BJ (cell line): ENCODE results near the gene PTCHD4. TPM values are rescaled to one million over a fixed set of nuclear protein-coding genes. Genes with fewer than 3 reads are reported as not detected.
"Not testable (repeated sequence)": the region's sequence is repeated elsewhere in the genome, so short reads cannot be mapped to it uniquely, and the experiment has no call there.

ENCODE experiments used
- CTCF ChIA-PET: fragments of 350-600 bp; formaldehyde crosslinking; extraction: SDS; loops from one replicate; lab custom pipeline; 2021; ENCODE audit warnings: antibody characterized with exemption, inconsistent platforms; lab: Yijun Ruan, JAX
- POLR2A ChIA-PET: fragments of 300-600 bp; sonication (Branson Sonifier 250); formaldehyde crosslinking; extraction: SDS; loops from one replicate; lab custom pipeline; 2021; ENCODE audit warnings: antibody characterized with exemption; lab: Charles Lee
- DNase-seq: peaks from one replicate; pipeline ENCODE4 v3.0.0-alpha.2; 2011; ENCODE audit warnings: low read depth
- H3K27me3 ChIP-seq: 2 replicates; pipeline ENCODE4 v1.6.0; 2011; ENCODE audit warnings: low read length; ENCODE audit not compliant: control insufficient read depth, insufficient read depth
- H3K36me3 ChIP-seq: 2 replicates; pipeline ENCODE4 v1.5.1; 2011; ENCODE audit warnings: low read length; ENCODE audit not compliant: control insufficient read depth, insufficient read depth
- H3K4me3 ChIP-seq: 2 replicates; pipeline ENCODE4 v1.5.1; 2011; ENCODE audit warnings: low read depth, mild to moderate bottlenecking, control low read depth, low read length
- CTCF ChIP-seq: IDR thresholded peaks from 2 replicates; pipeline ENCODE4 v1.5.1; 2011; ENCODE audit warnings: low read depth, mild to moderate bottlenecking, control low read depth, inconsistent platforms, low read length, moderate library complexity; ENCODE audit not compliant: insufficient read depth
- polyA plus RNA-seq: library from polyadenylated mRNA; depleted of rRNA; stranded (reverse); fragments of >200 nt; gene quantifications from 2 replicates; pipeline ENCODE4 v1.2.3, GENCODE V29; 2011

PTCHD4 gene
- polyA plus RNA-seq, 1 experiment, result 2.1 TPM

GRCh38 chr6:48110436-48111142, 408 bp downstream of the PTCHD4 start:
- Histone ChIP-seq H3K27me3 (no peaks in the 10 kb centered on the region), H3K4me3 (peak overlapping the region; percentile 48), H3K36me3 (no peaks in the 10 kb centered on the region)
- POLR2A ChIA-PET, result no interaction called here
- DNase-seq, result no peak
- CTCF ChIA-PET, result no interaction called here
- no peak for TF ChIP-seq CTCF

- POLR2A ChIA-PET, result no interaction called here
- no peak for TF ChIP-seq CTCF
- Histone ChIP-seq H3K4me3 (peak overlapping the region; percentile 48), H3K27me3 (no peaks in the 10 kb centered on the region), H3K36me3 (no peaks in the 10 kb centered on the region)
- CTCF ChIA-PET, result no interaction called here
- no peak for DNase-seq
These were observed 1.1 kb downstream of the PTCHD4 start for GRCh38 chr6:48109944-48110343.

GRCh38 chr6:48102476-48103195, 8.4 kb downstream of the PTCHD4 start:
- H3K36me3 ChIP-seq, H3K4me3 ChIP-seq, DNase-seq, H3K27me3 ChIP-seq, POLR2A ChIA-PET: not testable (repeated sequence)
- CTCF ChIA-PET, result interaction anchor here (1.2 kb wide), 1 partner anchor 16 kb away, joined by 3 read pairs; no protein-coding TSS in a partner anchor

GRCh38 chr6:48101290-48101689, 9.7 kb downstream of the PTCHD4 start:
- ChIA-PET POLR2A (no interaction called here), CTCF (no interaction called here)
- Histone ChIP-seq H3K4me3 (no peak overlapping the region), H3K27me3 (no peaks in the 10 kb centered on the region), H3K36me3 (no peaks in the 10 kb centered on the region)
- TF ChIP-seq CTCF, result no peak
- DNase-seq, result no peak

- no peaks in the 10 kb centered on the region for H3K27me3 ChIP-seq
- ChIA-PET POLR2A (no interaction called here), CTCF (no interaction called here)
- no peak for DNase-seq
- no peak overlapping the region for H3K4me3 ChIP-seq
- no peak for TF ChIP-seq CTCF
- no peaks in the 10 kb centered on the region for H3K36me3 ChIP-seq
These were observed 10.5 kb downstream of the PTCHD4 start for GRCh38 chr6:48100588-48100895.
